ENCODE data around the gene PSIP1.
"Not testable (repeated sequence)": the region's sequence is repeated elsewhere in the genome, so short reads cannot be mapped to it uniquely, and the experiment has no call there.

Gene PSIP1

GRCh38 chr9:15442264-15442663 is 68.5 kb downstream of the PSIP1 start:
- not testable (repeated sequence) for H3K27ac ChIP-seq, H3K4me3 ChIP-seq

GRCh38 chr9:15441841-15442240 is 68.9 kb downstream of the PSIP1 start:
- H3K27ac ChIP-seq = not testable (repeated sequence)

GRCh38 chr9:15438891-15439290 is 71.9 kb downstream of the PSIP1 start:
- Histone ChIP-seq H3K4me3 (no peak overlapping the region), H3K27ac (no peak overlapping the region)

More at GRCh38 chr9:15441841-15442240, 68.9 kb downstream of the PSIP1 start:
- H3K4me3 ChIP-seq = not testable (repeated sequence)

GRCh38 chr9:15433661-15434060 is 77.1 kb downstream of the PSIP1 start:
- no peak overlapping the region for H3K4me3 ChIP-seq

GRCh38 chr9:15433191-15433590 is 77.6 kb downstream of the PSIP1 start:
- H3K4me3 ChIP-seq = no peak overlapping the region
- peak overlapping the region in 1 of 21 experiments; percentile 51 for H3K27ac ChIP-seq

More at GRCh38 chr9:15433661-15434060, 77.1 kb downstream of the PSIP1 start:
- H3K27ac ChIP-seq = peak overlapping the region in 1 of 21 experiments; percentile 51

- H3K4me3 ChIP-seq = no peak overlapping the region
- peak overlapping the region in 1 of 21 experiments; percentile 26 for H3K27ac ChIP-seq
These were observed 79.6 kb downstream of the PSIP1 start for GRCh38 chr9:15430920-15431844.

GRCh38 chr9:15427702-15428101 is 83.1 kb downstream of the PSIP1 start:
- not testable (repeated sequence) for H3K27ac ChIP-seq, H3K4me3 ChIP-seq

- Histone ChIP-seq H3K4me3 (no peak overlapping the region), H3K27ac (no peak overlapping the region)
These were observed 84.8 kb downstream of the PSIP1 start for GRCh38 chr9:15426019-15426418.

GRCh38 chr9:15423231-15423985 is 87.4 kb downstream of the PSIP1 start:
- Histone ChIP-seq H3K27ac (peak overlapping the region; percentile 67 to 95 (median 90)), H3K4me3 (peak overlapping the region; percentile 58 to 99 (median 90))

- H3K27ac ChIP-seq = peak within 1 kb of the TSS; percentile 77 to 95 (median 90)
- peak within 1 kb of the TSS; percentile 58 to 99 (median 90) for H3K4me3 ChIP-seq
These were observed 88.2 kb downstream of the PSIP1 start, which contains the start of gene SNAPC3 for GRCh38 chr9:15422372-15423230. TSS of gene SNAPC3 (plus strand) at chr9:15422876. CDS start at chr9:15422880, 4 bp downstream.

GRCh38 chr9:15421990-15422371 is 88.8 kb downstream of the PSIP1 start:
- Histone ChIP-seq H3K27ac (peak overlapping the region; percentile 69 to 95 (median 90)), H3K4me3 (peak overlapping the region; percentile 58 to 99 (median 90))

GRCh38 chr9:15421532-15421931 is 89.2 kb downstream of the PSIP1 start:
- H3K4me3 ChIP-seq = no peak overlapping the region
- H3K27ac ChIP-seq = peak overlapping the region in 5 of 21 experiments; percentile 89 to 93 (median 90)

GRCh38 chr9:15420796-15421195 is 90.0 kb downstream of the PSIP1 start:
- no peak overlapping the region for H3K4me3 ChIP-seq
- no peak overlapping the region for H3K27ac ChIP-seq

- Histone ChIP-seq H3K27ac (no peak overlapping the region), H3K4me3 (no peak overlapping the region)
These were observed 93.1 kb downstream of the PSIP1 start for GRCh38 chr9:15417626-15418025.

- H3K27ac ChIP-seq = no peak overlapping the region
These were observed 93.9 kb downstream of the PSIP1 start for GRCh38 chr9:15416880-15417279.

More at GRCh38 chr9:15416880-15417279, 93.9 kb downstream of the PSIP1 start:
- H3K4me3 ChIP-seq = no peak overlapping the region
